SH-SY5Y (cell line): ENCODE results near the gene PPP2R1B.

ENCODE experiments used
- GATA2 ChIP-seq: IDR thresholded peaks from 2 replicates; pipeline ENCODE4 v1.6.1; 2011; ENCODE audit warnings: mild to moderate bottlenecking, low read depth, low read length
- GATA3 ChIP-seq: IDR thresholded peaks from 2 replicates; pipeline ENCODE4 v1.6.1; 2011; ENCODE audit warnings: low read depth, mild to moderate bottlenecking, low read length, moderate library complexity

The PPP2R1B gene

DNA sequence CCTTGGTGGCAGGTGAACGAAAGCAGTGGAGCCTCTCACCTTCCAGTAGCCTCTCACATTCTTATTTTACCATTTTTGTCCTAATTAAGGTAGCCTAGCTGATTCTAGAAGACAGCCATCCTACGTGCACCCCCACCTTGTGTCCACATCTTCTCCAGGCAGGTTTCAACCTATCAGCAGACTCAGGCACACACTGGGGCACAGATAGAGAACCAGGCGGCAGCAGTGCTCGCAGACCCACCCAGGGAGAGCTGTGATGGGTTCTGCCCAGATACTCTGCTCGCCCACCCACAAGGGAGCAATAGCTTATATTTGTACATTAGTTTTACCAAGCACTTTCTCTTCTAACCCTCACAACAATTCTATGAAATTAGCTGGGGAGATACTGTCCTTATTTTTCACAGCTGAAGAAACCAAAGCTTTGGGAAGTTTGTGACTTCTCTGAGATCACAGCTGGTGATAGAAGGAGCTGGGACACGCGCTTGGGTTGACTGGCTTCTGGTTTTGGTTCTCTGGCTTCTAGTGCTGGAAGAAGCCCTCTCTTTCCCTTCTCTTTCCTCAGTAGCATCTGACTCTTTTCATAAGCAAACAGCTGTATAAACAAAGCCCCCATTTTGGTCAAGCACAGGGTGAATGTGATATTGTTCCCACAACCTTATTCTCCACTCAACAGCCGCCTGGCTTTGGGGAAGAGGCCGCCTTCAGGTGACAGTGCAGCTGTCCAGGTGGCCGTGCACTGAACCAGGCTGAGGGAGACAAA lies 36.9 kb downstream of the PPP2R1B start:
- TF ChIP-seq GATA2 = no peak
- TF ChIP-seq GATA3 = no peak

DNA sequence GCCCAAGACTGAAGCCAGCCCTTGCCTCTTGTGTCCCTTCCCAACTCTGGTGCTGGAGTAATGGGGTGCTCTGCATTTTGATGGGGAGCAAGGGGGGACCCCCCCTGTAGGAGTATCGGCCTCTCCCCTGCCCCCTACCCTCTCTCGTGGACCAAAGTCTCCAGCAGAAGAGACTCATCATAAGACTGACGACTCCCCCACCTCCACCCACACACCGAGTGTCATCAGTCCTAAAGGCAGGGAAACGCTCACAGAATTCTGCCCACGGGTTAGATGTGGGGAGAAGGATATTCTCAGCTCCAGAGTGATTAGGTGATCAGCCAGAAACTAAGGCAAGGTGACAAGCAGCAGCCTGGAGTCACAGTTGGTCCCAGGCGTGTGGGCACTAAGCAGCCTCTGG lies 38.8 kb downstream of the PPP2R1B start:
- TF ChIP-seq GATA3 = no peak
- no peak for TF ChIP-seq GATA2

DNA sequence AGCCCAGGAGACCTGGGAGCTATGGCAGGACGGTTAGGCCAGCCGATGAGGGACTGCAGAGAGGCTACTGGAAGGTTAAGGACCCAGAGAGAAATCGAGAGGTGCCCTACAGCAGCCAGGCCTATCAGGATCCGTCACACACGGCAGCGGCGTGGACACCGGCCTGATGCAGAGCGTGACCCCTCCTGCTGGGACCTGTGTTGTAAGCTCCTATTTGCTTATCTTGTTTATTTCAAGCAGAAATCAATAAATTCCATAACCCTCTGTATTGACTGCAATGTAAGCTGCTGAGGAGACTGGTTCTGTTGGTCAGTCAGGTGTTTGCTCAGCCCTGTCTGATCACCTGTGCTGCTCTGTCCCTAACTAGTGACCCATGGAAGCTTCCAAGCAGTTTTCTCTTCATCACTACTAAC lies 39.9 kb downstream of the PPP2R1B start:
- no peak for TF ChIP-seq GATA3
- TF ChIP-seq GATA2 = no peak

DNA sequence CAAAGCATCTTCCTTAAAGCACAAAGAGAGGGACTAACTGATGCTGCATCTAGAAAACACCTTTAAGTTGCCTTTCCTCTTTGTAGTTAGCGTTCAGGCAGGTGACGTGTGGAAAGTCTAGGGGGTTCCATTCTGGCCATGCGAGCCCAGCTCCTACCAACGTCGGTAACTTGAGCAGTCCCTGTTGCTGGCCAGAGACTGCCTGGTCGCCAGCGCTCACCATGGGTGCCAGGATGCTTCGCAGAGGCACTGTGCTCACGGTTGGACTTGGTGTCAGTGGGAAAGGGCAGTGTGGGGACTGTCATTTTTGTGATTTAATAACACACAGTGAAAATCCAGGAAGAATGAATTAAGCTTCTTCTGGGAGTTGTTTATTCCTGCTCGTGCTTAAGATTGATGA lies 40.6 kb downstream of the PPP2R1B start:
- TF ChIP-seq GATA2 (no peak), GATA3 (no peak)

DNA sequence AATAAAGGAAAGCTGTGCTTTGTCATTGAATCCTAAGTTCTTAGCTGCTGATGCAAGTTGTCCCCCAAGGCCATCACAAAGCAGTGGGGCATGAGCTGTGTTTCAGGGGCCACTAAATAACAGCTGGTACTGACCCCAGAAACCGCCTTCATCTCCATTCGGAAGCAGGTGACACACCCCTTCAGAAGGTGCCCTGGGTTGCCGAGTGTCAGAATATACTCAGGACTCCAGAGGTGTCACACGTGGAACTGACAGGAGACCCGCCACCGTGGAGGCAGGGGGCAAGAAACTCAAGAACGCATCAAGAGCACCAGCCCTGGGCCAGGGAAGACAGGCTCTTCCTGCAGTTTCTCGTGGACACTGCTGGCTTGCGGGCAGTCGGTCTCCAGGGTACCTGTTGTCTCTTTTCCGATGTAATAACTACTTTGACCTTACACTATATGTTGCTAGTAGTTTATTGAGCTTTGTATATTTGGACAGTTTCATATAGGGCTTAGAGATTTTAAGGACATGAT lies 41.5 kb downstream of the PPP2R1B start:
- TF ChIP-seq GATA3 (no peak), GATA2 (no peak)

DNA sequence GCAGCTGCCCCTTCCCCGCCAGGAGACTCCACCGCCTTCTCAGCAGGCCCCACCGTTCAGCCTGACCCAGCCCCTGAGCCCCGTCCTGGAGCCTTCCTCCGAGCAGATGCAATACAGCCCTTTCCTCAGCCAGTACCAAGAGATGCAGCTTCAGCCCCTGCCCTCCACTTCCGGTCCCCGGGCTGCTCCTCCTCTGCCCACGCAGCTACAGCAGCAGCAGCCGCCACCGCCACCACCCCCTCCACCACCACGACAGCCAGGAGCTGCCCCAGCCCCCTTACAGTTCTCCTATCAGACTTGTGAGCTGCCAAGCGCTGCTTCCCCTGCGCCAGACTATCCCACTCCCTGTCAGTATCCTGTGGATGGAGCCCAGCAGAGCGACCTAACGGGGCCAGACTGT lies 42.6 kb downstream of the PPP2R1B start:
- no peak for TF ChIP-seq GATA3
- no peak for TF ChIP-seq GATA2

DNA sequence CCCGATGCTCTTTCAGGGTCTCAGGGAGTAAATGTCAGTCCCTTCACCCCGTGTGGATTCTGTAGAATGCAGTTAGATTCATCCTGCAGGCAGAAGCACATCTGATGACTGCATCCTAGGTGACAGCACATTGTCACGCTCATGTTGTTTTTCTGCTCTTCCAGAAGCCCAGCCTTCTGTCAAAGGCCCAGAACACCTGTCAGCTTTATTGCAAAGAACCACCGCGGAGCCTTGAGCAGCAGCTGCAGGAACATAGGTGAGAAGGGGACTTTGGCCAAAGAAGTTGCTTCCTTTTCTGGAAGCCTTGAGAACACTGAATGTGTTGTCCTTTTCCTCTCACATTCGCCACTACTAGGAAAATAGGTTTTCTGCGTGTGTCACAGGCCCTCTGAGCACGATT lies 43.7 kb downstream of the PPP2R1B start:
- TF ChIP-seq GATA3 = no peak
- no peak for TF ChIP-seq GATA2

DNA sequence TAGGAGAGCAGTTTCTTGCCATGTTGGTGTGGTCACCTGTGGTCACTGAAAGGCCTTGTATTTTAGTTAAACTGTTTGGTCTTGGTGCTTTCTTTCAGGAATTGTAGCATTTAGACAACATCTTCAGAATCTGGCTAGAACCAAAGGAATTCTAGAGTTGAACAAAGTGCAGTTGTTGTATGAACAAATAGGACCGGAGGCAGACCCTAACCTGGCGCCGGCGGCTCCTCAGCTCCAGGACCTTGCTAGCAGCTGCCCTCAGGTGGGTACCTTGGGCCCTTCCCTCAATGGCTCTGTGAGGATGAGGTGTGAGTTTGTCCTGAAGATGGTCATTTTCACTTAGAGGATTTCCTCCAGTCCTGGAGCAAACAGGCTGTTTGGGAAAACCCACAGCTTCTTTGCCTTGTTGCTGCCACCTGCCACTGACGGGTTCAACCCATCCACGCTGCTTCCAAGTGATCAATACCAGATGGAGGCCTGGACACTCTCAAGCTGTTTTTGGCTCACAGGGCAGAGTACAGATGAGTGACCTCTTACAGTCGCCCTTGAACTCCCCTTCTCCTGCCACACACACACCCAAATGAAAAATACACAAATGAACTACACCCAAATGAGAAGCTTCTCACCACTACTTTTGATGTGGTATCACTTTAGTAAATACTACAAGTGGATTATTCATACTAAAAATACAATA lies 45.2 kb downstream of the PPP2R1B start:
- no peak for TF ChIP-seq GATA2
- no peak for TF ChIP-seq GATA3

DNA sequence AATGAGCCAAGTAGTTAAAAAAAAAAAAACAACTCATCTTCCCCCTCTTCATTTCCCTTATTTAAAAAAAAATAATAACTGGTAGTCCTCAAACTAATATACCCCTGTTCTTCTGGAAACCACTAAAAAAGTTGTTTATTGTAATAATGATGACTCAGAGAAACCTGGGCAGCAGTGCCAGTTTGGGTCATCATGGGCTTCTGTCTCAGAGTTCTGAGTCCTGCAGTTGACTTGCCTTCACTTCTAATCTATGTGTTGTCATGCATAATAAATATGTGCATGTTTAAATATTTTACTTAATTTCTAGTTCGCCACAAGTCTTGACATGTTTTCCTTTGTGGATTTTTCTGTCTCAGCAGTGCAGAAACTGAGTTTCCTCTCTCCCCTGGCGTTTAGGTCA lies 46.8 kb downstream of the PPP2R1B start:
- TF ChIP-seq GATA2 (no peak), GATA3 (no peak)

DNA sequence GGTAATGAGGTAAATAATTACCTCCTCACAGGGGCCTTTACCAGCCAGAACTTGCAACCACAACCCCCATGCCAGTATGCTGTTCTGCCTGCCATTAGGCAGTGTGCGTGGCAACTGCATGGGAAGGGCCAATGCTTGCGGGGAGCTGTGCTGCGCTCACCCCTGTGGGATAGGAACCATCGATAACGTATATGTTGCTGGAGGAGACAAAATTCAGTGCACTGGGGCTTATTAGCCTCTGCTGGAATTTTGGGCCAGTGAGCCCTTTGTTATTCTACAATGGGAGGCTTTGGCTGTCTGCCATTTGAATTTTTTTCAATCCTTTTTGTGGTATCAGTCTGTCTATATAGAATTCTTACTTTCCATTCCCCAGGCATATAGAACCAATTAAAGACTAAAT lies 47.3 kb downstream of the PPP2R1B start:
- TF ChIP-seq GATA2 (no peak), GATA3 (no peak)

DNA sequence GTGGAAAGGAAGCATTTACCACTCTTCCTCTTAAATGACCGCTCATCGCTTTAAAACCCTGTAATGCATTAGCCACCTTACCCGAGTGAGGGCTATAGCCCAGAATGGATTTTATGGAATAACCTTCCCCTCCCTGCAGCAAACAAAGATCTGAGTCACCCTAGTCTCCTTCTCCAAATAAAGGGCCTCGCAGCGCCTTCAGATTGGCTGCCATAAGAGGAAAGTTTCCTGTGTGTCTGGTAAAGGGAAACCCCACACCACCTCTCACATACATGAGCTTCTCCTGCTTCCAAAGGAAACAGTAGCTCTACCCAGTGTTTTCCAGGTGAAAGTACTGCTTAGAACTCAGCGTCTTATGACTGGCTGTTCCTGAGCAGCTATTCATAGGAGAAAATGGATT lies 47.8 kb downstream of the PPP2R1B start:
- TF ChIP-seq GATA3 (no peak), GATA2 (no peak)

DNA sequence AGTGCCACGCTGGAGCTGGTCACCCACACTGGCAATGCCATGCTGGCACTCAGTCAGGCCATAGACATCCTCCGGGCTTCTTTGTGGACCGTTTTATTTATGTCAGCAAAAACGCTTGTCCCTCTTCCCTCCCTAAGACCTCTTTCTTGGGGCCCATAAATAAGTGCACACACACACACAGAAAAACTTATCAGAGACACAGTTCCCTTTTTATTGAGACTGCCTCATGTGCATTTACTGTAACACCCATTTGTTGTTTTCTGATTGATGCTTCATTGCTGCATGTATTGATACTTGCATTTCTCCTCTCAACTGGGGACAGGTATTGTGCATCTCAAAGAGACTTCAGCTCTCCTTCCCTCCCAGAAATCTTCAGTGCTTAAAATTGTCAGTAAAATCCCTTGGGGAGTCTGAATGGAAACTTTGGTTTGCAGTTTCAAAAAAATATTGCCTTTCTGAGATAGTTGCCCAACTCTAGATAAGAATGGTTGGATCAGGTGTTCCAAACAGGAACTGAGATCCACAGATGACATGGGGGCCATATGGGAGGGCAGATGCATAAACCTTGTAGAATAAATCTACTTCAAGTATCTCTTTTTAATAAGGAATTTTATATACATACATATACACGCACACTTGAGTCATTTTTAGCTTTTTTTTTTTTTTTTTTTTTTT lies 50.9 kb downstream of the PPP2R1B start:
- no peak for TF ChIP-seq GATA3

DNA sequence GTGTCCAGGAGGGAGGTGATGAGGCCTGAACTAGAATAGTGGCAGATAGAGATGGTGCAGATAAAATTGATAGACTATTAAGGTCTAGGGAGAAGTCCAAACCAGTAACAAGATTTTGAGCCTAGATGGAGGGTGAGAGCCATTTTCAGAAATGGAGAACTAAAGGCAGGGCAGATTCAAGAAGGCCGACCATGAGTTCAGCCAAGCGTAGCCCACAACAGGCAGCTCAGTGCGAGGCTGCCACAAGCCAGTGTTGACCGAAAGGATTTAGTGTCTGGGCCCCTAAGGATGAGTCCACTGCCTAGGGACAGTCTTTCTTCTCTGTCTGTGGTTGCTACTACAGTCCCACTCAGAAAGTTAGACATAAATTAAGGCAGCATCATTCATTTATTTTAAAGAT lies 51.7 kb downstream of the PPP2R1B start:
- no peak for TF ChIP-seq GATA2
- no peak for TF ChIP-seq GATA3

DNA sequence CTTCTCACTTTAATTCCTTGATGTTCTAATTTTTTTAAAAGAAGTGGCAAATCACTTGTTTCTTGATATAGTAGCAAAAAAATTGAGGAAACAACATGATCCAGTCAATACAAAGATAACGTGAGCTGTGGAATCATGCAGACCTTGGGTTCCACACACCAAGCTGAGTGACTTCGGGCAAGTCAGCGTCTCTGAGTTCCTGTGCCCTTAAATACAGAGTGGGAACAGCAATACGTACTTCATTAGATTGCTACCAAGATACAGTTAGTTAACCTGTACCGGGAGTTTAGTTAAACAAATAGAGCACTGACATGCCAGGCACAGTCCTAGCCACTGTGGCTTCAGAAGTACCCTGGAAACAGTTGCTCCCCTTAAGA lies 58.5 kb downstream of the PPP2R1B start:
- TF ChIP-seq GATA2 = no peak
- no peak for TF ChIP-seq GATA3

DNA sequence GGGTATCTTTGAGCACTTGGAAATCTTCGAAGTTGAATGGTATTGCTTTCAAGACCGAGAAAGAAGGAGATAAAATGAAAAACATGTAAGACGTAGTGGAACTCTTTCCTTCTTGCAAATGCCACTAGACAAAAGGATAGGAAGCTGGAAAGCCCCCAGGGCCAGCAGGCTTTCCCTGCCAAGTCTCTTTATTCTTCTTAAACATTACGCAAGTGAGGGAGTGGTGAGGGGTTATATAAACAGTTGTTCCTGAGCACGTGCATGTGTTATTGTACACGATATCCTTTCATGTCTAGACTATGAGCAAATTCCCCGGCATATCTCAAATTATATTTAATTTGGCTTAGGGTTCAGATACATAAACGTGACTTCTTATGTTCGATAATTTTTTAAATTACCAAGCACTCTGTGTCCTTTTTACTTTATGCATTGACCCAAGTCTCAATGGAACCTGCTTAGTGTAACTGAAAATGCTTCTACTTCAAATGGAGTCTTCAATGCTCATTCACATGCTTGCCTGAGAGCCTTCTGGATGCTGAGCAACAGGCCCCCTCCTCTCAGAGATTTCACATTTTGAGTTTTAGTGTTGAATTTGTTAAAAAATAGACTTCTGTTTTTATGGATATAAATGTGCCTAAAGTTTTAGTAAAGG lies 59.0 kb downstream of the PPP2R1B start:
- TF ChIP-seq GATA3 (no peak), GATA2 (no peak)
